ENCODE measurements around the gene NOC3L.
A peak's percentile ranks its signal among the peaks of the same experiment; 100 is the strongest.
"Not testable (repeated sequence)": the region's sequence is repeated elsewhere in the genome, so short reads cannot be mapped to it uniquely, and the experiment has no call there.

NOC3L gene

DNA sequence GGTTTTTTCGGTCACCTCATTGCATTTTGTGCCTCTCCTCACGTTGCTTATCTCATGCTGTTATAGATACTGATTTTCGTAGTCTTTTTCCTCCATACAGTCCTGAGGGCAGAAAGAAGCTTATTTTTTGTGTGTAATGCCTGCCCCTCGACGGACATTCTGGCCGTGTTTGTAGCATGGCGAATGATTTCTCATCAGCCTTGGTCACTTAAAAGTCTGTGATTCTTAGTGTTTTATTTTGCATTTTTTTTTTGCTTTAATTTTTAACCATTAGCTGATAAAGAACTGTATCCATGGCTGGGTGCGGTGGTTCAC is 469 bp upstream of the NOC3L start:
- DNase-seq (ENCODE audit: insufficient read length, low spot score) = no peak
- no peak for FAIRE-seq

DNA sequence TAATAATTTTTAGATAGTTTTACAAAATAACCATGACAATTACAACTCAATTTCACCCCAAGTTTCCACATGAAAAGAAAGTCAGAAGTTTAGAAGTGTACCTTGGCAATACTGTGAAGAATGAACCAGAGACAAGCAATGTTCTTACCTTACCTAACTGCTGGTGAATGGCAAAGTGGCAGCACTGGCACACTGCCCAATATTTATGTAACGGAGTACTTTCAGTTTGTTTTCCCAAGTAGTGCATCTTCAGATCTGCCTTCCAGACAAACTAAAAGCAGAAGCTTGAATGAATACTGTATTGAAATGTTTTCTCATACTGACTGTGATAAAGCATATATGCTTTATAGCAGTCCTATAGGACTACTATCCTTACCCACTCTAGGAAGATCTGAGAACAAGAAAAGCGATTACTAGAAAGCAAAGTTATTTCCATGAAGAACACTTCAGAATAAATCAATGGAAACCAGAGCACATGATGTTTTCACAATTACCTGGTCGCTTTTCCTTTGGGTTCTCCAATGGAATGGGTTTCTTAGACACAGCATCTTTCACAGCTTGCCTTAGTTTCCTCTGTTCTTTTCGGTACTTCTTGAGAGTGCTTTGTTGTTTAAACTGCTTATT is 1.5 kb downstream of the NOC3L start:
- DNase-seq (ENCODE audit: insufficient read length, low spot score) (no peak), FAIRE-seq (no peak)

DNA sequence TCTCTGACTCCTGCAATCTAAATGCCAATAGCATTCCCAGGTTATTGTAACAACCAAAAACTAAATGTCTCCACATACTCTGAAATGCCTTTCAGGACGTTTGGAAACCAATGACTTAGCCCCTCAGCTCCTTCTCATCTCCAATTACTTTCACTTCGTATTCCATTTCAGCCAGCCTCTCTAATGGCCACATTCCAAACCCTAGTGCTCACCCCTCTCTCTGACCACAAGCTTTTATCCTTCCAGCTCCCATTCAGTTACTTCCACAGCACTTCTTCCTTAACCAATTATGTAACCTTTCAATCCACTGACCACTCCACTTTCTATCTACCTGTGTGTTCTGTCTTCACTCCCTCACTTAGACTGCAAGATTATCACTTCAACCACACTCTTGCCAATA is 4.3 kb downstream of the NOC3L start:
- peak; percentile 87 for DNase-seq (ENCODE audit: insufficient read length, low spot score)
- peak; percentile 75 for FAIRE-seq

DNA sequence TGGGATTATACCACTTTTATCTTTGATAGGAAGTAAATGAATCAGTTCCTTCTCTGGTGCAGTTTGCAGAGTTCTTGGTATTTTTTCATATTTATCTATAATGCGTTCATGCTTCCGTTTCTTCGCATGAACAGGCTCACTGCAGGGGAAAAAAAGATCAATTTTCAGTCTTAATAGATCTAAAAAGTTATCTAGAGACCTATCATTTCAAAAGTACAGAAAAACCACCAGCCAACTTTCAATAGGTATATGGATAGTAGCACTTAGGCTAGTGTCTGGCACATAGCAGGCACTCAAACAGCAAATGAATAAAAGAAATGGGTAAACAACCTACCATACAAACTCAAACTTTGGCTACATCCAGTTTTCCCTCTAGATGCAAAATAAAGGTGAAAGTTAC is 5.5 kb downstream of the NOC3L start:
- DNase-seq (ENCODE audit: insufficient read length, low spot score) (no peak), FAIRE-seq (no peak)

DNA sequence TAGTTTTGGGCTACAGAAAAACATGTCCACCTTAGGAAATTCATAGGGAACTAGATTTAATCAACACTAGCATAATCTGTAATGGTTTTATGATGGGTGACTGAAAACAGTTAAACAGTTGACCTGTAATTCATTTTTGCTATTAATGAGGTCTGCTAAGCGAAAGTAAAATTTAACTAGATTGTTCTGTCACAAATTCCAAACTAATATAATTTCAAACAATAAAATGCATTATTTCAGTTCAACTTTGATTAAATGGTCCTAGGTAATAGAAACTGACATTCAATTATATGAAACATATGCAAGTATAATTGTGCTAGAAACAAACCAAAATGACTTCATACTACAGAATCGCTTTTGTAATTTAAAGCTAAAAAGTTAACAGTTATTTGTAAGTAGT is 6.9 kb downstream of the NOC3L start:
- DNase-seq (ENCODE audit: insufficient read length, low spot score) = no peak
- FAIRE-seq = no peak

DNA sequence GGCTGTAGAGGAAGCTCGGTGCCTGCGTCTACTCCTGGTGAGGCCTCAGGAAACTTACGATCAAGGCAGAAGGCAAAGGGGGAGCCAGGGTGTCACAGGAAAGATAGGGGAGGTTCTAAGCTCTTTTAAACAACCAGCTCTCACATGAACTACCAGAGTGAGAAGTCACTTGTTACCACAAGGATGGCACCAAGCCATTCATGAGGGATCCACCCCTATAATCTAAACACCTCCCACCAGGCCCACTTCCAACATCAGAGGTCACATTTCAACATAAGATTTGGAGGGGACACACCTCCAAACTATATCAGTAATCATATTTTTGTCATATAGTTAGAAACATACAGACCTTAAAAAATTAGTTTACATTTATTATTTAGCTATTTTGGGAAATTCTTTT is 9.4 kb downstream of the NOC3L start:
- FAIRE-seq = no peak
- no peak for DNase-seq (ENCODE audit: insufficient read length, low spot score)

DNA sequence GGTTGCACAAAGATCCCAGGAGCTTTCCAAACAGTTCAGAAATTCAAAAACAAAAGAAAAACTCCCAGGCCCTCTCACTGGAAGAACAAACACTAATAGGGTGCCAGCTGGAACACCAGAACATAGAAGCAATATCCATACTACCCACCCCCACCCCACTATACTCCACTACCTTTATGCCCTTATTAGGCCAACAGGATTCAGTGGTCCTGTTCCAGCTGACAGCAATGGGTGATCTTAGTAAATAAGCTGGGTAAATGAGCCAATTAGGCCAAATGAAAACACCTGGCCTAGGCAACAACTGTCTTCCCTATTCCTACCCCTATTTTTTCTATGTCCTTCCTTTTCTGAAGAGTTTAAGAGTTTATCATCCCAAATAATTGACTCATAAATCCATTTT is 11.7 kb downstream of the NOC3L start:
- FAIRE-seq (no peak), DNase-seq (ENCODE audit: insufficient read length, low spot score) (no peak)

DNA sequence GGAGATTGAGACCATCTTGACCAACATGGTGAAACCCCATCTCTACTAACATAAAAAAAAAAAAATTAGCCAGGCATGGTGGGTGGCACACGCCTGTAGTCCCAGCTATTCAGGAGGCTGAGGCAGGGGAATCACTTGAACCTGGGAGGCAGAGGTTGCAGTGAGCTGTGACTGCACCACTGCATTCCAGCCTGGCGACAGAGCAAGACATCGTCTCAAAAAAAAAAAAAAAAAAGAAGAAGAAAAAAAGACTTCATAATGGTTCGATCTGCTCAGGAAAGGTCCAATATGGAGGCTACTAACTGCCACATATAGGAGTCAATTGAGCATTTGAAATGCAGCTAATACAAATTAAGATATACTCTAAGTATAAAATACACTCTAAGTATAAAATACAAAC is 12.2 kb downstream of the NOC3L start:
- FAIRE-seq; DNase-seq (ENCODE audit: insufficient read length, low spot score): not testable (repeated sequence)

DNA sequence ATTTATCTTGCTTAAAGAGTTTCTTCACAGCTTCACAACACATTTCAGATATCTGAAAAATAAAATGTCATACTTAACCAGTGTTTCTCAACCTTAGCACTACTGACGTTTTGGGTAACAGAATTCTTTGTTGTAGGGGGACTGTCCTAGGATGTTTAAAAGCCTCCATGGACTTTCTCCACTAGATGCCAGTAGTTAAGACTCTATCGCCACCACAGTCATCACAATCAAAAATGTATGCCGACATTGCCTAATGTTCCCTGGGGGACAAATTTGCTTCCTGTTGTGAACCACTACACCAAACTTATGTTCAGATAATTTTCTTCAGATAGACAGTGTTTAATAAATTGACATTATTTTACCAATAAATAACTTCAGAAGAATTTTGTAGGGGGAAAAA is 13.4 kb downstream of the NOC3L start:
- FAIRE-seq = no peak
- DNase-seq (ENCODE audit: insufficient read length, low spot score) = peak; percentile 9

DNA sequence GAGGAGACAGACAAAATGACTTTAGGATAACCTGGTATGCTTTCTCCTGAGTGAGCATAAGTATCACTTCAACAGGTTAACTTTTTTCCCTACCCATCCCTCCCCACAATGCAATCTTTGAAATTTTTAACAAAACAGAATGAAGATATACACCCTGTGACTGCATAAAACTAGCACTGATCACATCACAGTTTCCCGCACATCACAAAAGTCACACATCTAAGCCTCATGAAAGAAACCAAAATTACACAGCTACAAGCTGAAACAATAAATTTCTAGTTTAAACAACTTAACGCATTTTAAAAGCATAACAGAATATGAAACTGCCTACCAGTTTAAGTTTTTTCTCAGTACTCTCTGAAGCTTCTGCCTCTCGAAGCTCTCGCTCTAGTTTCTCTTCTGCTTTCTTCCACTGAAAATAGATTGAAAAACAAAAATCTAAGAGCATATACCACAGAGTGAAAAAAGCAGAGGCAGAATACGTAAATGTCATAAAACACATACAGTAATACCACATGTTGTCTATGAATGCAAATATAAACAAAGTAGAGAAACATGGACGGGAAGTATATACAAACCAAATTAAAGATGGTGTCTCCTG is 18.1 kb downstream of the NOC3L start:
- no peak for DNase-seq (ENCODE audit: insufficient read length, low spot score)
- no peak for FAIRE-seq

DNA sequence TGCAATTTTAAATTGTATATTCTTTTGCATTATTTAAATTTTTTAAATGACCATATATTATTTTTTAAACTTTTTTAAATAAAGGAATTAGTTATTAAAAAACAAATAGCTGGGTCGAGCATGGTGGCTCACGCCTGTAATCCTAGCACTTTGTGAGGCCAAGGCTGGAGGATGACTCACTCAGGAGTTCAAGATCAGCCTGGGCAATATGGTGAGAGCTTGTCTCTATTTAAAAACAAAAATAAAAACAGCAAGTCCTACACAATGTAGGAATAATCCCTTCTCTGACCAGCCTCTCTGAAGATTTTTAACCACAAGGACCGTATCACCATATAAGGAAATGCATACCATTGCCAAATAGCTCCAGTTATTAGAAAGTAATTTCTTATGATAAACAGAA is 19.6 kb downstream of the NOC3L start:
- DNase-seq (ENCODE audit: insufficient read length, low spot score) = no peak
- no peak for FAIRE-seq

DNA sequence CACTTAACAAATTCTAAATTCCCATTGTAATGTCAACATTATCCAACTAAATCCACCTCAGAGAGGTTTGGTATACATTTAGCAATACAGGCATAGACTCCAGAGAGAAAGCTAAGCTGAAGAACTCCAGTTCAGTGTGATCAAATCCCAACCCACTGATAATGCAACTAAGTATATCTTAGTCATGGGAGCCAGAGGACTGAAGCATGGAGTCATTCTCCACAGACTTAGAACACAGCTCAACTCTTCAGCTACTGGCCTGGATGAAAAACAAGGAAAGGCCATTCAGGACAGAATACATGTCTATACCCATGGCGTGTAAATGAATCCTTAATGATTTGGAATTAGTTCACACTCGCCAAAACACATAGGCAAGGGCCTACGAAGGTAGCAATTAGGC is 27.9 kb downstream of the NOC3L start:
- no peak for DNase-seq (ENCODE audit: insufficient read length, low spot score)
- FAIRE-seq = no peak

DNA sequence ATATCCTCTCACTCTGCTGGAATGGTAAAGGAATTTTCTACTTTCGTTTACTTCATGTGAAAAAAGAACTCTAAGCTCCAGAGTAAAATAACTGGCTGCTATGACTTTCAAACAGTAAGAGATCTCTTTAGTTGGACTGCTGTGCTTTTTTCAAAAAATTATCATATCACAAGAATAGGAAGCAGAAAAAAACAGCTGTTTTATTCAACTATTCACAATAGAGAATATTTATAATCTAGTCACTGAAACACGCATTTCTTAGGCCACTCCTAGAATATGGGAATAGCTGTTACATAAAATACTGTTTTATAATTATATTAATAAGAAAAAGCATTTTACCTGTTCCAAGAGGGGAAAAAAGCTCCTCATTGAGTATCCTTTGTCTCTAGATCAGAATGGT is 29.7 kb downstream of the NOC3L start:
- DNase-seq (ENCODE audit: insufficient read length, low spot score) = no peak
- FAIRE-seq = no peak

DNA sequence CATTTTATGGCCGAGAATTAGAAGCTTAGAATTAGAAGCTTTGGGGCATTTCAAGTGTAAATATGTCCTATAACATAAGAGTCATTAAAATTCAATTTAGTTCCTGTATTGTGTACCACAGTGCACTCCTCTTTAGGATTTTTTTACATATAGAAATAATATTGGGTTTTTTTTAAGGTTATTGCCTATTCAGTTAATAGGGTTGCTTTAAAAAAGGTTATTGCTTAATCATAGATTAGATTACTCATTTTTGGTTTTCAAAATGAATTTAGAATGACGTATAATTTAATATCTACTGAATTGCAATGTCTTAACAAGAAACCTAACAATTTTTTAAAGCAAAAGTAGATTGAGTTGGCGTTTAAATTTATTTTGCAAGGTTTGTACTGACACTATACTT is 34.1 kb downstream of the NOC3L start:
- DNase-seq (ENCODE audit: insufficient read length, low spot score) (no peak), FAIRE-seq (no peak)

DNA sequence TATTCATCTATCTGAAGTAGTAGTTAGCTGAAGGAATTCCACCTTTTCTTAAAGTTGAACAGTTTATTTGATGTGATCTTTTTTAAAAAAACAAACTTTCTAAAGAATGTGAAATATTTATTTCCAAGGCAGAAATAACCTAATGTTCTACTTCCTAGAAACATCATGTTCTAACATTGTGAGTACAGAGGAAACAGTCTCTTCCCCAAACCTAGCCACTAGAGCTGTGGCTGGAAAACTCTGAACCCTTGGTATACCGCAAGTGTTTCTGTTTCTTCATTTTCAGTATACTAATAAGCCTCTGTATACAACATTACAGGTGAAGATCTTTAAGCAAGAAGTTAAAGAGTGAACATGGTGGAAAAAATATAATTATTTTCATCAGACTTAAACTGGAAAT is 35.1 kb downstream of the NOC3L start:
- FAIRE-seq (no peak), DNase-seq (ENCODE audit: insufficient read length, low spot score) (no peak)

DNA sequence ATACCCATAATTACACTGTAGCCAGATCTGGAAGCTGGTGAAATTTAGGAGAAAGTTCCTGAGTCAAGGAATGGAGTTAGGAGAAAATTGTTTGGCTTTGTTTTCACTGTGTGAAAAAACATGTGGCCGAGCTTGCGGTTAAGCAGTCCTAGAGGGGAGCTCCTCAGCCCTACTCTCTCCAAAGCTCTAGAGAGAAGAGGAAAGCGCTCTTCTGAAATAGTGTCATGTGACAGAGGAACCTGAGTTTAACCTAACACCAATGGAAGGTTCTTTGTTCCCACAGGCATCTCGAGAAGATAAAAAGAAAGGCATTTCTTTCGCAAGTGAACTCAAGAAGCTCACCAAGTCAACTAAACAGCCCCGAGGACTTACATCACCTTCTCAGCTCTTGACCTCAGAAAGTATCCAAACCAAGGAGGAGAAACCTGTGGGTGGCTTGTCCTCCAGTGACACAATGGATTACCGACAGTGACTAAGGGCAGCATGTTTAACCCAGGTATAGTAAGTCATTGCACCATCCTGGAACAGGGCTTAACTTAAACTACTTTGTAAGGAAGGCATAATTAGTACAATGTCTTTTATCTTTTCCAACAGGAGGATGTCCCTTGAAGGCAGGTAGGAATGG is 38.0 kb downstream of the NOC3L start:
- FAIRE-seq (no peak), DNase-seq (ENCODE audit: insufficient read length, low spot score) (no peak)

DNA sequence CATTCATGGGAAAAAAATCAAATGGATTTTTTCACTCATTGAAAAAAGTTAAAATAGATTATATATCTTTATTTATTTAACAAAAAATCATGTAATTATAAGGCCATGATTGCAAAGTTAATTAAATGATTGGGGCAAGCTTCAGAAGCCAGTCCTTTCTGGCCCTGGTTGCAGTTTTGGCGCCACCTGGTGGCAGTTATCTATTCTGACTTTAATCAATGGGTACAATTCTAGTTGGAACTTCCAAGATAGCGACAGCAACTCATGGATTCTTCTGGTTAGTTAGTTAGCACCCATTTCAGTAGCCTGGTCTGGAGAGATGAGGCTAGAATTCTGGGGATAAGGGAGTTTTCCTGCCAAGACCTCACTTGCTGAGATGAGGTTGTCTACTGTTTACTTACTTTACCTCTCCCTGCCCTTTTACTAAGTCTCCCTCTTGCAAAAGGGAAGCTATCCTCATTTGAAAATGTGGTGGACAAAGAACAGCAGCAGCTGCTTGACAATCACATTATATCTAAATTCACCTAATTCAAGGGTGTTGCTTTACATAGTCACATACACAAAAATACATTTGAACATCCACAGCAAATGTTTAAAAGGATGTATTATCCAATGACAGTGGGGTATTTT is 42.3 kb downstream of the NOC3L start:
- DNase-seq (ENCODE audit: insufficient read length, low spot score) = peak; percentile 48
- FAIRE-seq = no peak

DNA sequence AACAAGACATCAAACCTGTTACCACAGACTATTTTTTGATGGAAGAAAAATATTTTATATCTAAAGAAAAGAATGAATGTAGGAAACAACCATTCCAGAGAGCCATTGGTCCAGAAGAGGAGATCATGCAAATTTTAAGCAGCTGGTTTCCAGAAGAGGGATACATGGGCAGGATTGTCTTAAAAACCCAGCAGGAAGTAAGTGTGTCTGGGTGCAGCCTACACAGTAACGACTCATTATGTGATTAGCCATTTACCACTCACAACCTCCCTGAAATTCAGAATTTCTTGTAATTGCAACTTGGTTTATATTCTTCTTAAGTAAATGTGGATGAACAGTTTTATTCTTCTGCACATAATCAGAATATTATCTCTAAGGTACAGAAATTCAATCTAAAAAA is 46.2 kb downstream of the NOC3L start:
- FAIRE-seq = no peak

DNA sequence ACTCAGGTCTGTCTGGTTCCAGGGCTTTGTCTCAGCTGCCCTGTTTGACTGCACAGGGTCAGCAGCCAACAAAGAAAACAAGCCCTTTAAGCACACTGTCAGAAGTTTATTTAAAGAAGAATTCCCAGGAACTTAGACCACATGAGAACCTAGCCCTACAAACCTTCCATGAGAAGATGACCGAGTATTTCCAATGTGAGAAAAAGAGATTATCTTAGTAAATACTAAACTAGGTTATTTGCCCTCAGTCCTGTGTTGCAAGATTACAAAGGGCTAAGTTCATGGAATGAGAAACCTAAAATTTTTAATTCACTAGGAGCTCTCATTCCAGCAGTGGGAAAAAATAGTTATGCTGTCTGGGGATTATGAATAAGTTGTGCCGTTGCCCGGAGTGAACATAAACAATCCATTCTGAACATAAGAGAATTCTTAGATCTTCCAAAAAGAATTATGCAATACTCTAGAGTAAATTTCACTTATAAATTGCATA is 46.7 kb downstream of the NOC3L start:
- FAIRE-seq (no peak), DNase-seq (ENCODE audit: insufficient read length, low spot score) (no peak)

More for the DNA sequence above, 46.2 kb downstream of the NOC3L start:
- no peak for DNase-seq (ENCODE audit: insufficient read length, low spot score)

DNA sequence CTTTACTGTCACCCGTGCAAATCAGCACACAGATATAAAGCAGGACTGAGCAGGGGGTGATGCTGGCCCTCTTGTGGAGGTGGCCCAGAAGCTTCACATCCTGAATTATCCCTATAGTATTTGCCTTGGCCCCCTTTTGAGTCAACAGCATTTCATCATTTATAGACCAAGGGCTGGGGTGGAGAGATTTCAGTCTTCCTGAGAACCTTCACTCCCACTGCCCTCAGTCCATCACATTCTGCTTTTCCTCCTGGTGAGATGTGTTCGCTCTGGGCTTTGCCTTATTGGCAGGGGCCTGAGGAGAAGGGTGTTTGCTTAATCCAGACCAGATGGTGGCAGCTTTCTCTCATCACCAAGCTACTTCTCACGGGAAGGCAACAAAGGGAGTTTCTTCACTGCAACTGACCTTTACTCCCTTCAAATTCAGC is 47.7 kb downstream of the NOC3L start:
- DNase-seq (ENCODE audit: insufficient read length, low spot score) (no peak), FAIRE-seq (no peak)

DNA sequence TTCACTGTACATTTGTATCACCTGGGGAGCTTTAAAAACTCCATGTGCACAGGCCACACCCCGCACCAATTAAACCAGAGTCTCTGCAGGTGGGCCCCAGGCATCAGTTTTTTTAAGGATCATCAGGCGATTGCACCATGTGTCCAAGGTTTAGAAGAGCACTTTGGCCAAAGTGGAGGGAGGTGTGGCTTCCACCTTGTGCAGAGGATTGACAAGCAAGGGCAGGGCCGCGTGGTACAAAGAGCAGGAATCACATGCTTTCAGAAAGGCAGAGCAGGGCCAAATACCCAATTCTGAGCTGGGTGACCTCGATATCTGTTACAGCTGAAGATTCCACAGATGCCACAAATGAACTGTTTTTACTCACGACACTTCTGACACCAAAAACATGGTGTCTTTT is 52.4 kb downstream of the NOC3L start:
- FAIRE-seq = no peak

DNA sequence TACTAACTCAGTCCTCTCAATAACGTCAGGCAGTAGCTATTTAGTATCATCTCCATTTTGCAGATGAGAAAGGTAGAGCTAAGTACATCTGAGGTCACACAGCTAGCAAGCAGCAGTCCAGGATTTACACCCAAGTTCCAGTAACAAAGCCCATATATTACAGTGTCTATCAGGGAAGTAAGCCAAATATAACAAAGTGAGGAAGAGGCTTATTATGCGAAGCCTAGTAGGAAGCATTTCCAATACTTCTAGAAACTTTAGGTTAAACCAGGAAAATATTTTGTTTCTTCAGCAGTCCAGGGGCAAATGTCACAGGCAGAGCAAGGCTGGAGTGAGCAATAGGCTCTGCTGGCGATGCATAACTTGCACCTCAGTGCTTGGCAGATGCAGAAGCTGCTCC is 53.9 kb downstream of the NOC3L start:
- FAIRE-seq (no peak), DNase-seq (ENCODE audit: insufficient read length, low spot score) (no peak)

More for the DNA sequence above, 52.4 kb downstream of the NOC3L start:
- no peak for DNase-seq (ENCODE audit: insufficient read length, low spot score)
